H54 (cell line): ENCODE data around the gene TNF.
A peak's percentile ranks its signal among the peaks of the same experiment; 100 is the strongest.

Source experiments
- DNase-seq: peaks from one replicate; pipeline ENCODE4 v3.0.0; 2011; ENCODE audit warnings: low spot score, mixed read lengths; ENCODE audit not compliant: insufficient read length
- FAIRE-seq: peaks from 3 replicates; lab custom pipeline; 2011; peaks lifted over from hg19 to GRCh38; lab: Jason Lieb, UNC
- POLR2A ChIP-seq: IDR thresholded peaks from 2 replicates; pipeline ENCODE4 v1.6.1; 2011; ENCODE audit warnings: low read depth, mild to moderate bottlenecking, low read length

The TNF gene

GRCh38 chr6:31573239-31574105, 1.9 kb upstream of the TNF start:
- FAIRE-seq (no peak), DNase-seq (no peak)
- no peak for TF ChIP-seq POLR2A

GRCh38 chr6:31574106-31575061, 981 bp upstream of the TNF start:
- no peak for TF ChIP-seq POLR2A
- DNase-seq (no peak), FAIRE-seq (no peak)

GRCh38 chr6:31575952-31576685, 754 bp downstream of the TNF start:
- FAIRE-seq, result no peak
- DNase-seq, result no peak
- no peak for TF ChIP-seq POLR2A

- no peak for TF ChIP-seq POLR2A
- no peak for DNase-seq
- no peak for FAIRE-seq
Observed at GRCh38 chr6:31576897-31577578, 1.7 kb downstream of the TNF start.

GRCh38 chr6:31577579-31577966, 2.2 kb downstream of the TNF start:
- TF ChIP-seq POLR2A, result no peak
- FAIRE-seq (no peak), DNase-seq (no peak)

- no peak for TF ChIP-seq POLR2A
- DNase-seq, result no peak
- FAIRE-seq, result no peak
Observed at GRCh38 chr6:31578184-31579118, 3.1 kb downstream of the TNF start.

GRCh38 chr6:31579119-31579505, 3.7 kb downstream of the TNF start:
- DNase-seq (no peak), FAIRE-seq (no peak)
- no peak for TF ChIP-seq POLR2A

GRCh38 chr6:31579546-31580437, 4.4 kb downstream of the TNF start:
- FAIRE-seq (no peak), DNase-seq (no peak)
- TF ChIP-seq POLR2A, result no peak

- TF ChIP-seq POLR2A, result no peak
- no peak for FAIRE-seq
Observed at GRCh38 chr6:31580438-31580740, 5.0 kb downstream of the TNF start.

GRCh38 chr6:31580807-31581433, 5.6 kb downstream of the TNF start:
- TF ChIP-seq POLR2A, result peak; percentile 44; the same call in 1 of the 2 replicates
- FAIRE-seq (no peak), DNase-seq (peak; percentile 59)

More at GRCh38 chr6:31580438-31580740, 5.0 kb downstream of the TNF start:
- no peak for DNase-seq
